ENCODE data around the gene MGLL.
A peak's percentile ranks its signal among the peaks of the same experiment; 100 is the strongest.

MGLL gene

DNA sequence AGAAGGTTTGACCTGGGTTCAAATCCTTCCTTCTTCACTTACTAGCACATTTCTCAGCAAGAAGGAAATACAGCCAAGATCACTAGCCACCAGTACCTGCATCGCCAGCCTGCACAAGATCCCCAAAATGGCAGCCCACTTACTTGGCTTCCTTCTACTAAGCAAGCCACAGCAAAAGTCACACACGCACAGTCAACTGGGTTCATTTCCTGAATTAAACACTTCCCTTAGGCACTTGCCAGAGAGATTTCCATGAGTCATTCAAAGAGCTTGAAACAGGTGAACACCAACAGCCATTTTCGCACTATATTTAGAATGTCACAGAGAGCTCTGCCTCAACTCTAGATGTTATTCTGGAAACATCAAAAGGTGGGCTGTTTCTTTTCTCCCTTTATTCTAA, 42.6 kb downstream of the MGLL start:
- DNase-seq, result peak in 2 of 10 donors; percentile 22 to 54
- intact Hi-C loops (cut with DNase I), result no loop called here

DNA sequence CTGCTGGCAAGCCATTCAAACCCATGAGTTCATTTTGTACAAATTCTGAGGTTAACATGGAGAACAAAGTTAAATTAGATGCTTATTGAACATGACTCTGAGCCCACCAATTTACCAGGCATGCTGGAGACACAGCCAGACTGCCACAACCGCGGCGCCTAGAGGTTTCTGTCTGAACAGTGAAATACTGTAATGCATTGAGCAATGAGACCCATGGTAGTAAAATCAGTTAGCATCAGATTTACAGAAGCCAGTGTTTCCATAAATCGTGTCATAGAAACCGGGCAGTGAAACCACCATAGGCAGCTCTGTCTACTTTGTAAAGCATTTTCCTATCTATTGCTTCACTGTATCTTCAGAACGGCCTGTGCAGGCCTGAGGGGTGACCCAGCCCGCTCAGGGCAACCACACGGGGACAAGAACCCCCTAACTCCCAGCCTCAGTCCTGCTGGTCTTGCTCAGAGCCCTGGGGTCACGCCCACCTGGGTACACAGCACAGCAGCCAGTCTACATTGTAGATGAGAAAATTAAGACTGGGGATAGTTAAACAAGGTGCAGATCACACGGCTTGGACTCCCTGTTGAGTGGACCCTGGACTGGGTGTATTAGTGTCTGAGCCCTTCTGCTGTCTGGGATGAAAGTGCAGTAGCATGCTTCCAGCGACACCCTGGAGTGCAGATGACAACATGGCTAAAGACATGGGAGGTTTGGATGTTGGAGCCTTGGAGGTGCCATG, 44.2 kb downstream of the MGLL start:
- intact Hi-C loops (cut with DNase I), result no loop called here

GRCh38 chr3:127777332-127777731, 45.0 kb downstream of the MGLL start:
- intact Hi-C loops (cut with DNase I), result no loop called here
- peak in 1 of 10 donors; percentile 15 for DNase-seq

More for the DNA sequence above, 44.2 kb downstream of the MGLL start:
- DNase-seq, result peak in 3 of 10 donors; percentile 16 to 41 (median 30)

GRCh38 chr3:127776347-127776746, 46.0 kb downstream of the MGLL start:
- intact Hi-C loops (cut with DNase I), result no loop called here
- DNase-seq, result peak in 2 of 10 donors; percentile 43 to 70

GRCh38 chr3:127775398-127776109, 46.8 kb downstream of the MGLL start:
- intact Hi-C loops (cut with DNase I), result no loop called here

GRCh38 chr3:127774647-127775046, 47.7 kb downstream of the MGLL start:
- intact Hi-C loops (cut with DNase I), result no loop called here
- DNase-seq, result peak in 3 of 10 donors; percentile 30 to 40 (median 30)

More at GRCh38 chr3:127775398-127776109, 46.8 kb downstream of the MGLL start:
- DNase-seq, result peak in 2 of 10 donors; percentile 73 to 78

DNA sequence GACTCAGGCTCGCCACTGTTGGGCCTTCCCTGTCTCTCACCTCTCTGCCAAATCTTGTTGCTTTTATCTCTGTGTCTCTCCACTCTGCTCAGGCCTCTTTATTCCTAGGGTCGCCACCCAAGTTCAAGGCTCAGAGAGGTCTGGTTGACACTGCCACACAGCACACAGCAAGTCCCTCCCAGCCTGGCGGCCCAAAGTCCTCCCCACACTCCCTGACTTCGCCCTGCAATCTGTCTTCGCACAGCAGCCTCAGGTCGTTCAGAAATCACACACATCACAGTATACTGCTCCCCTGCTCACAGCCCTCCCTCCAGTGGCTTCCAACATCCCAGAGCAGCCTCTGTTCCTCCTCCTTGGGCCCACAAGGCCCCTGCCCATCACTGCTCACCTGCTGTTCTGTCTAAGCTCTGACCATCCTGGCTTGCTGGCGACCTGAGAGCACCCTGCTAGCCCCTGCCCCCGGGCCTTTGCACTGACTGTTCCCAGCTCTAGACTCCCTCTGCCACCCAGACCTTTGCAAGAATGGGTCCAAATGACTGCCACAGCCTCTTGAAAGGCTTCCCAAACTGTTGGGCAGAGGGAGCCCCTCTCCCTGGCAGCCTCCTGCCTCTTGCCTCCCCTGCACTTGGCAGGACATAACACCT, 48.4 kb downstream of the MGLL start:
- intact Hi-C loops (cut with DNase I), result no loop called here
- DNase-seq, result peak in 2 of 10 donors; percentile 42 to 49

DNA sequence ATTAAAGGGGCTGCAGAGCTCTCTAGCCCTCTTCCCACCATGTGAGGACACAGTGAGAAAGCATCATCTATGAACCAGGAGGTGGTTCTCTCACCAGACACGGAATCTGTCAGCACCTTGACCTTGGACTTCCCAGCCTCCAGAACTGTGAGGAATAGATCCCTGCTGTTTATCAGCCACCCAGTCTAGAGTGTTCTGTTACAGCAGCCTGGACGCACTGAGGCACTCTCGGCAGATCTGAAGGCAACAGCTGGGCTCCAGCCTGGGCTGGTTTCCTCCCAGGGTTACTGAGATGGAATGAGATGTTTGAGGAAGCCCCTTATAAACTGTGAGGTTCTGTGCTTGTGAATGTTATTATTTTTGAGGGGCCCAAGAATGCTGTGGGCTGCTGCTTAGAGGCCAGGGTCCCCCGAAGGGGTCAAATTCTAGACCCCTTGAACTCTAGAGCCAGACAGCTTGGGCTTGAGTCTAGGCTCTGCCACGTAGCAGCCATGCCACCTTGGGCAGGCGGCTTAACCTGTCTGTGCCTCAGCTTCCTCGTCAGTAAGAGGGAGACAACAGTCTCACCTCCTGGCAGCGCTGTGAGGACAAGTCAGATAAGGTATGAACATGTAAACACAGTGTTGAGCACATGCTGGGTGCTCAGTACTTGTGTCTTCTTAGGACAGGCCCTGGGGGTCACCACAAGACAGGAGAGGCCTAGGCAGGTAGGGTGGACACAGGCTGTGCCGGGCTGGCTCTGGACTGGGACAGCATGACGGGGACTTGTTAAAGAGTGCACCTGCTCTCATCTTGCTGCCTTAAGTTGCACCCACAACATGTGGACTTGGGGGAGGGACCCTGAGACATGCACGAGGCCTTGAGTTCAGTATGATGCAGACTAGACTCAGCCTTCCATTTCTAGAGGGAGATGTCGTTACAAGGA, 49.2 kb downstream of the MGLL start:
- intact Hi-C loops (cut with DNase I), result no loop called here
- DNase-seq, result peak in 3 of 10 donors; percentile 20 to 67 (median 30)

GRCh38 chr3:127772273-127772672, 50.0 kb downstream of the MGLL start:
- intact Hi-C loops (cut with DNase I), result no loop called here
- DNase-seq, result peak in 2 of 10 donors; percentile 49 to 50

DNA sequence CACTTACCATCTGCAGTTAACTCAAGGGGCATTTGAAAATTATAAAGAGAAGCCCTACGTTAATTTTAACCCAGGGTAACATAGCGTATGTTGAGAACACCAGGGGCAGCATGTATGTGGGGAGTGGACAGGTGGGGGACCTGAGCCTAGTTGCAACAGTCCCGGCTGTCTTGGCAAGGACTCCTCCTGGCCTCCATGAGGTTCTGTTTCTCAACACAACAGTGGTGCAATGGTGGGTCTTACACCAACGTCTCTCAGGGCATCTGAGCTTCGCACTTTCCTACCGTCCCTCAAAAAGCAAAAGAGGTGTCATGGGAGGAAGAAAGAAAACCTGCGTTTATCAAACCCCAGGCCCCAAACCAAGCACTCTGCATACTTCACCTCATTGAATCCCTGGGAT, 50.6 kb downstream of the MGLL start:
- intact Hi-C loops (cut with DNase I), result no loop called here

DNA sequence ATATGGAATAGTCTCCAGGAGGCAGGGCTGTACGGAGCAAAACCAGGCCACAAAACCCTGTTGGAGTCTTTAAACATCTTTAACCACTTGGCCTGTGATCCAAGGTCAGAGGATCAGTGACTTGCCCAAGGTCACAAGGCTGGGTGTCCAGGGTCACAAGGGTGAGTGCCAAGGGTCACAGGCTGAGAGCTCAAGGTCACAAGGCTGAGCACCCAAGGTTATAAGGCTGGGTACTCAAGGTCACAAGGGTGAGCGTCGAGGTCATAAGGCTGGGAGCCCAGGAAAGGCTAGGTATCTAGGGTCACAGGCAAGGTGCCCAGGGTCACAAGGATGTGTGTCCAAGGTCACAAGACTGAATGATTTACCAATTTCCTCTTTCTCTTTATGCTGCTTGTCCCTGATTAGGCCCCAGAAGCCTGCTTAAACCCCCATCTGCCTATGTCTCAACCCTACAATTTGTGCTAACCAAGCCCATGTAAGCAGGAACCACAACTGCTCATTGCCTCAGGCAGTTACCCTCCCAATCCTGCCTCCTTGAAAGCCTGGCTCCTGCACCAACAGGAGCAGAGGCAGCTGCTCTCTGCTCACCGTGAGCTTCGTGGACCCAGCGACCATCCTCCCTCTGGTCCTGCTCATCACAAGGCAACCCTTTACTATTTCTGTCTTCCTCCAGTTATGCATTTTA, 51.5 kb downstream of the MGLL start:
- peak in 3 of 10 donors; percentile 25 to 41 (median 37) for DNase-seq

More for the DNA sequence above, 50.6 kb downstream of the MGLL start:
- DNase-seq, result peak in 2 of 10 donors; percentile 18 to 21

DNA sequence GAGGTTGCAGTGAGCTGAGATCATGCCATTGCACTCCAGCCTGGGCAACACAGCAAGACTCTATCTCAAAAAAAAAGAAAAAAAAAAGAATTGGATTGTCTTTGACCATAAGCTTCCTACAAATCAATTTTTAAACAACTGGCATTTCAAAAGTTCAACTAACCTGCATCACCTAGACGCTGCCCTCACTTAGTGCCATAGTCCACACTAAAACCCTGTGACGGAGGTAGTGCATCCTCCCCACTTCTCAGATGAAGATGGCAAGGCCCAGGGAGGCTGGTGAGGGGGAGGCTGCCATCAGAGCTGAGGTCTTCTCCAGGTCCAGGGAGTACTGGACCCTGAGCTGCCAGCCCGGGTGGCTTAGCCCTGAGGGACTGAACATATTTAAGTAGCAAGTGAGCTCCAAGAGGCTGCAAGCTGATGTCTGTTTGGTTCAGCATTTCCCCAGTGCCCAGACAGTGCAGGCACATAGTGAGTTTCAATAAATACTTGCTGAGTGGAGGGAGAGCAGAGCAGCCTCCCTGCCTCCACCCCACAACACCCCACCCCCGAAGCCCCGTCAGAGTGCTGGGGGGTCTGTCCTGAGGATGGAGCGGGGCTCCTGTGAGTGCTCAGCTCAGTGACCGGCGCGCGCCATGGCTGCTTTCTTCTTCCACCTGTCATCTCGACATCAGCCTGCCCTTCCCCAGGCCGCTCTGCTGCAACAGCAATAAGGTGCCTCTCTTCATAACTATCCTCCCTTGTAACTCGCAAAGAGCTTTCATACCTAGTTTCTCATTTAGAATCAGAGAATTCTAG, 52.8 kb downstream of the MGLL start:
- intact Hi-C loops (cut with DNase I), result no loop called here

More for the DNA sequence above, 51.5 kb downstream of the MGLL start:
- intact Hi-C loops (cut with DNase I), result no loop called here

GRCh38 chr3:127768346-127769008, 53.8 kb downstream of the MGLL start:
- DNase-seq, result peak in 2 of 10 donors; percentile 21 to 35
- intact Hi-C loops (cut with DNase I), result no loop called here

More for the DNA sequence above, 52.8 kb downstream of the MGLL start:
- peak in 3 of 10 donors; percentile 55 to 64 (median 58) for DNase-seq

DNA sequence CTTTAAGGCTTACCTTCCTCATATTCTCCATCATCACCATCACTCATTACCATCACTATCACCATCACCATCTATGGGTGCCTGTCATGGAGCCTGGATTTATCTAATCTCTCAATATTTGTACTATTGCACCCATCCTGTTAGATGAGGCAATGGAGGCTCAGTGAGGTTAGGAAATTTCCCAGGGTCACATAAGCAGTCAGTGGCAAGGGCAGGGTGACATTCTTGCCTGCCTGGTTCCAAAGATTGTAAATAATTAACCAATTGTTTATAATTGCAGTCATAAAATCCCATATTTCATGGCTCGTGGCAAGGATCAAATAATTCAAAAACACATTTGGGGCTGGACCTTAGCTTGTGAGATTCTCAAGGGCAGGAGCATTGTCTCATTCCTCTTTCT, 55.2 kb downstream of the MGLL start:
- intact Hi-C loops (cut with DNase I), result no loop called here
- no peak for DNase-seq

- intact Hi-C loops (cut with DNase I), result no loop called here
- peak in 2 of 10 donors; percentile 36 to 68 for DNase-seq
These were observed 56.6 kb downstream of the MGLL start for GRCh38 chr3:127765735-127766134.

DNA sequence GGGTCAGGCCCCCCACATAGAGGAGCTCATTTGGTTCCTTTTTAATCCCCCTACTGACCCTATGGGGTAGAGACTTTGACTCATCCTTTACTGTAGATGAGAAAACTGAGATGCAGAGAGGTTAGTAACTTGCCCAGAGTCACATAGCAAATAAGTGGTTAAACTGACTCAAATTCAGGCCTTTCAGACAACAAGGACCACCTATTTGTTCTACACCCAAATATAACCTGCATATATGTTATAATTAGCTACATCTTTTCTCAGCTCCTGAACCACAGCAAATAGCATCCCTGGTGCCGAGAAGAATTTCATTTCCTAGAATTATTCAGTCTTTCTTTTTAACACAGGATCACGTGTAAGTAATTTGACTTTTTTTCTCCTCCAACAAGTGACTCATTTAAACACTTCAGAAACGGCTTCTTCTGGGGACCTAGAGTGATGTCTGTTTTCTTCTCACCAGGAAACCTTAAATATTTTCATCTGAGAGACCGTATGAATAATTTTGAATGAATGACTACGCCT, 57.4 kb downstream of the MGLL start:
- DNase-seq, result no peak
- intact Hi-C loops (cut with DNase I), result no loop called here

DNA sequence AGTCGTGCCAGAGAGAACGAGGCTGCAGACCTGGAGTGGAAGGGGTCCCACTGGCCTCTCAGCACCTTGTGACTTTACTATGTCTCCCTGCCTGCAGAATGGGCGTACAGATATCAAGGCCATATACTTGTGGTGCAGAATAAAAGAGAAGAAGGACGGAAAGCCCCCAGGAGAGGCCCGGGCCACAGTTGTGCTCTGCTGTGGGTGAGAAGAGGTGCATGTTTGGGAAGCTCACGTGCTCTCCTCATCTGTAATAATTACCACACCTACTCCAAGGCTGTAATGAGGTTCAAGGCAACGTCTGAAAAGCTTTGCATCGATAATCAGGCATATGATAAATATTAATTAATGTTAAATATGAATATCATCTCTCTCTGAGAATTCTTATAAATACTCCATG, 58.0 kb downstream of the MGLL start:
- intact Hi-C loops (cut with DNase I), result no loop called here
- DNase-seq, result peak in 2 of 10 donors; percentile 12 to 16

DNA sequence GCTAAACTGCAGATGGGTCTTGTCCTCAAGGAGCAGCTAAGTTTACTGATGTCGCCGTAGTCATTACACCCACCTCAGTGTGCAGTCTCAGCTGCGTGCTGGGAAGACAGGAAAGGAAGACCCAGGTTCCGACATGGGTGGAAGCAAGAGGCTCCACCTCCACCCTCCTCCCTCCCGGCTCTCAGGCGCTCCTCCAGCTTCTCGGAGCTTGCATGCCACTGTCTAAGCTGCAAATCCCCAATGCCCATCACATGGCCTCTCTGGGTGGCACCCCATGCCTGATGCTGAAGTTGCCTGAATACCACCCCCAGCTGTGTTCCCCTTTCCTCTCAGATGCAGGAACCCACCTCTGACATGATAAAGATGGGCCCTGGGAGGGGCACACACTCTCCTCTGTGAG, 58.5 kb downstream of the MGLL start:
- DNase-seq, result peak in 5 of 10 donors; percentile 45 to 93 (median 83)
- intact Hi-C loops (cut with DNase I), result no loop called here
